Neural progenitor cell (in vitro differentiated cells): ENCODE results near the gene SLC5A12.

ENCODE experiments used
- EZH2 ChIP-seq: fragments of 200-600 bp; sonication (generic); IDR thresholded peaks from 2 replicates; pipeline ENCODE4 v1.6.1; 2017; ENCODE audit warnings: antibody characterized with exemption, mild to moderate bottlenecking, moderate library complexity
- TF ChIP-seq, protein P1 (sequence below): fragments of 200-600 bp; sonication (generic); IDR thresholded peaks from 2 replicates; pipeline ENCODE4 v1.5.1; 2017; ENCODE audit warnings: antibody characterized with exemption, mild to moderate bottlenecking

- TF ChIP-seq, protein P1, sequence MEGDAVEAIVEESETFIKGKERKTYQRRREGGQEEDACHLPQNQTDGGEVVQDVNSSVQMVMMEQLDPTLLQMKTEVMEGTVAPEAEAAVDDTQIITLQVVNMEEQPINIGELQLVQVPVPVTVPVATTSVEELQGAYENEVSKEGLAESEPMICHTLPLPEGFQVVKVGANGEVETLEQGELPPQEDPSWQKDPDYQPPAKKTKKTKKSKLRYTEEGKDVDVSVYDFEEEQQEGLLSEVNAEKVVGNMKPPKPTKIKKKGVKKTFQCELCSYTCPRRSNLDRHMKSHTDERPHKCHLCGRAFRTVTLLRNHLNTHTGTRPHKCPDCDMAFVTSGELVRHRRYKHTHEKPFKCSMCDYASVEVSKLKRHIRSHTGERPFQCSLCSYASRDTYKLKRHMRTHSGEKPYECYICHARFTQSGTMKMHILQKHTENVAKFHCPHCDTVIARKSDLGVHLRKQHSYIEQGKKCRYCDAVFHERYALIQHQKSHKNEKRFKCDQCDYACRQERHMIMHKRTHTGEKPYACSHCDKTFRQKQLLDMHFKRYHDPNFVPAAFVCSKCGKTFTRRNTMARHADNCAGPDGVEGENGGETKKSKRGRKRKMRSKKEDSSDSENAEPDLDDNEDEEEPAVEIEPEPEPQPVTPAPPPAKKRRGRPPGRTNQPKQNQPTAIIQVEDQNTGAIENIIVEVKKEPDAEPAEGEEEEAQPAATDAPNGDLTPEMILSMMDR = no peak
- TF ChIP-seq EZH2 = no peak
These were observed 47.2 kb upstream of the SLC5A12 start for GRCh38 chr11:26769027-26769426.
